ENCODE measurements around the gene ACTR10. TPM values are rescaled to one million over a fixed set of nuclear protein-coding genes. Genes with fewer than 3 reads are reported as not detected.
A peak's percentile ranks its signal among the peaks of the same experiment; 100 is the strongest.

Gene ACTR10
- total RNA-seq, 2 experiments from 2014 or later, result 31.2 to 32.3 TPM

GRCh38 chr14:58177125-58177524, 22.8 kb upstream of the ACTR10 start:
- DNase-seq (no peak), ATAC-seq (no peak)
- no peaks in the 10 kb centered on the region for H3K36me3 Mint-ChIP-seq (ENCODE audit: low read depth)
- ChIA-PET CTCF (no interaction called here), POLR2A (no interaction called here)
- peaks cover 14% of the 10 kb centered on the region for H3K27me3 Mint-ChIP-seq
- H3K4me3 Mint-ChIP-seq, result no peak overlapping the region
- no peak overlapping the region for H3K27ac Mint-ChIP-seq
- no peaks in the 10 kb centered on the region for H3K9me3 Mint-ChIP-seq (ENCODE audit: low read depth)
- H3K4me1 Mint-ChIP-seq, result no peaks in the 10 kb centered on the region
- intact Hi-C loops (cut with DNase I, micrococcal nuclease), result no loop called here

DNA sequence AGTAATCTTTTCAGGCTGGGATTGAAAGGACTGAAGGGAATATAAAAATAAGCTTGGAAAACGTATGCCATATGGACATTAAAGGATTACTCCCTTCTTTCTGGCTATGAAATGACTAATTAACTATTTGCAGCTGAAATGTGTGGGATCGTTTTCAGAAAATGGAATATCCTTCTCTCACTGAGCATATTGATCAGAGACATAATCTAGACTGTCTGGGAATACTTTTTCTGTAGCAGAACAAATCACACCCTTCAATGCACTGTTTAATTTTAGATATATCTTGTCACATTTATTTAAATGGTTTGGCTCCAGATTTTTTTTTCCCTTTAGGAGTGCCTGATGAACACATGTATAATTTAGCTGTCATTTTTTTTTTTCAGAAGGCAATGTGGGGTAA, 10.8 kb upstream of the ACTR10 start:
- Mint-ChIP-seq H3K4me1 (no peaks in the 10 kb centered on the region), H3K27me3 (peaks cover 11% of the 10 kb centered on the region), H3K36me3 (ENCODE audit: low read depth) (no peaks in the 10 kb centered on the region), H3K9me3 (ENCODE audit: low read depth) (no peaks in the 10 kb centered on the region), H3K27ac (no peak overlapping the region), H3K4me3 (no peak overlapping the region)
- intact Hi-C loops (cut with DNase I, micrococcal nuclease), result no loop called here
- POLR2A ChIA-PET, result no interaction called here
- ATAC-seq (no peak), DNase-seq (no peak)
- CTCF ChIA-PET, result no interaction called here

- H3K27me3 Mint-ChIP-seq, result peaks cover 4% of the 10 kb centered on the region
- intact Hi-C loops (cut with DNase I, micrococcal nuclease), result no loop called here
- DNase-seq, result no peak
These were observed 8.0 kb upstream of the ACTR10 start for GRCh38 chr14:58191763-58192601.

GRCh38 chr14:58193542-58193941, 6.4 kb upstream of the ACTR10 start:
- POLR2A ChIA-PET, result no interaction called here
- no peak overlapping the region for H3K4me3 Mint-ChIP-seq
- no peaks in the 10 kb centered on the region for H3K9me3 Mint-ChIP-seq (ENCODE audit: low read depth)
- peaks cover 14% of the 10 kb centered on the region for H3K4me1 Mint-ChIP-seq
- CTCF ChIA-PET, result interaction anchor here (0.6 kb wide), 1 partner anchor 121 kb away, joined by 3 read pairs; no protein-coding TSS in a partner anchor
- DNase-seq (no peak), ATAC-seq (no peak)
- no peak overlapping the region for H3K27ac Mint-ChIP-seq
- no peaks in the 10 kb centered on the region for H3K36me3 Mint-ChIP-seq (ENCODE audit: low read depth)
- peaks cover 2% of the 10 kb centered on the region for H3K27me3 Mint-ChIP-seq
- intact Hi-C loops (cut with DNase I, micrococcal nuclease), result no loop called here

More at GRCh38 chr14:58191763-58192601, 8.0 kb upstream of the ACTR10 start:
- ChIA-PET POLR2A (no interaction called here), CTCF (interaction anchor here (1.4 kb wide), 1 partner anchor 18 kb away, joined by 4 read pairs; no protein-coding TSS in a partner anchor)
- no peak for ATAC-seq
- H3K9me3 Mint-ChIP-seq (ENCODE audit: low read depth), result no peaks in the 10 kb centered on the region
- no peaks in the 10 kb centered on the region for H3K36me3 Mint-ChIP-seq (ENCODE audit: low read depth)
- H3K4me1 Mint-ChIP-seq, result peaks cover 3% of the 10 kb centered on the region
- H3K27ac Mint-ChIP-seq, result no peak overlapping the region
- no peak overlapping the region for H3K4me3 Mint-ChIP-seq

- no peaks in the 10 kb centered on the region for H3K9me3 Mint-ChIP-seq (ENCODE audit: low read depth)
- no peaks in the 10 kb centered on the region for H3K36me3 Mint-ChIP-seq (ENCODE audit: low read depth)
- intact Hi-C loops (cut with DNase I, micrococcal nuclease), result loop anchor here in 1 of 2 experiments (5.0 kb wide), 1 partner anchor 231 kb away; the partner anchor contains the start of genes KIAA0586 and TIMM9
- H3K4me3 Mint-ChIP-seq, result no peak overlapping the region
- ATAC-seq, result no peak
- H3K27ac Mint-ChIP-seq, result no peak overlapping the region
- ChIA-PET CTCF (interaction anchor here (0.6 kb wide), 1 partner anchor 132 kb away, joined by 3 read pairs; no protein-coding TSS in a partner anchor), POLR2A (no interaction called here)
- H3K4me1 Mint-ChIP-seq, result peaks cover 27% of the 10 kb centered on the region
- DNase-seq, result no peak
- no peaks in the 10 kb centered on the region for H3K27me3 Mint-ChIP-seq
These were observed 3.8 kb upstream of the ACTR10 start for GRCh38 chr14:58196198-58196597.

- Mint-ChIP-seq H3K36me3 (ENCODE audit: low read depth) (no peaks in the 10 kb centered on the region), H3K9me3 (ENCODE audit: low read depth) (no peaks in the 10 kb centered on the region), H3K27ac (no peak overlapping the region), H3K4me3 (no peak overlapping the region), H3K27me3 (no peaks in the 10 kb centered on the region), H3K4me1 (peaks cover 36% of the 10 kb centered on the region)
- CTCF ChIA-PET, result no interaction called here
- ATAC-seq (no peak), DNase-seq (no peak)
- POLR2A ChIA-PET, result no interaction called here
- intact Hi-C loops (cut with DNase I, micrococcal nuclease), result loop anchor here in 1 of 2 experiments (5.0 kb wide), 1 partner anchor 229 kb away; the partner anchor contains the start of genes KIAA0586 and TIMM9
These were observed 1.9 kb upstream of the ACTR10 start for GRCh38 chr14:58198086-58198485.

GRCh38 chr14:58200480-58200841, 512 bp downstream of the ACTR10 start:
- ATAC-seq, result peak; percentile 19
- CTCF ChIA-PET, result interaction anchor here (1.2 kb wide), 3 partner anchors 89 to 98 kb away, joined by 4 read pairs; partner anchors contain the start of gene ARID4A

DNA sequence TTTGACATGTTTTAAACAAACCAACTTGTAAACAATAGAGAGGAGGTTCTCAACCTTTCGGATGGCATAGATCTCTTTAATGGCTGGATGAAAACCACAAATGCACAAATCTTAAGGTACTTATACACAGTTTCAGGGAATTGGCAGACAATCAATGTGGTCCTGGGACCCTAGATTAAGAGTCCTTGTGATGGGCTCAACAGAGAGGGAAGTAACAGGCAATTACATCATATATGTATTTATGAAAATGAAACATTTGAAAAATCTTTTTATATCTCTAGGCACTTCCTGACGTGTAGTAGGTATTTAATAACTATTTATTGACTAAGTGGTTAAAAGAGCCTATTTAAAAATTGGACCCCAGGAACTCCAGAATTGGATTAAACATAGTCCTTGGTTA, 897 bp downstream of the ACTR10 start:
- DNase-seq (no peak), ATAC-seq (no peak)
- no peaks in the 10 kb centered on the region for H3K9me3 Mint-ChIP-seq (ENCODE audit: low read depth)
- peaks cover 5% of the 10 kb centered on the region for H3K36me3 Mint-ChIP-seq (ENCODE audit: low read depth)
- peak overlapping the region; percentile 97 for H3K4me3 Mint-ChIP-seq
- intact Hi-C loops (cut with DNase I, micrococcal nuclease), result loop anchor here (1.0 to 2.0 kb wide), 9 partner anchors 38 to 932 kb away; partner anchors contain the start of genes PSMA3 (in 2 of the 2), AP5M1 (in 1 of the 2), ARID4A (in 1 of the 2) and ARMH4 (in 1 of the 2)
- H3K27me3 Mint-ChIP-seq, result no peaks in the 10 kb centered on the region
- peak overlapping the region; percentile 92 for H3K27ac Mint-ChIP-seq
- peaks cover 38% of the 10 kb centered on the region for H3K4me1 Mint-ChIP-seq
- ChIA-PET POLR2A (interaction anchor here (2.2 kb wide), 1 partner anchor 97 kb away, joined by 13 read pairs; the partner anchor contains the start of gene ARID4A), CTCF (no interaction called here)

More at GRCh38 chr14:58200480-58200841, 512 bp downstream of the ACTR10 start:
- Mint-ChIP-seq H3K36me3 (ENCODE audit: low read depth) (peaks cover 5% of the 10 kb centered on the region), H3K9me3 (ENCODE audit: low read depth) (no peaks in the 10 kb centered on the region), H3K4me1 (peaks cover 38% of the 10 kb centered on the region), H3K27me3 (no peaks in the 10 kb centered on the region), H3K4me3 (peak overlapping the region; percentile 97), H3K27ac (peak overlapping the region; percentile 92)
- DNase-seq, result no peak
- POLR2A ChIA-PET, result interaction anchor here (2.2 kb wide), 1 partner anchor 98 kb away, joined by 13 read pairs; the partner anchor contains the start of gene ARID4A
- intact Hi-C loops (cut with DNase I, micrococcal nuclease), result loop anchor here (1.0 to 2.0 kb wide), 9 partner anchors 39 to 932 kb away; partner anchors contain the start of genes PSMA3 (in 2 of the 2), AP5M1 (in 1 of the 2), ARID4A (in 1 of the 2) and ARMH4 (in 1 of the 2)

- CTCF ChIA-PET, result no interaction called here
- intact Hi-C loops (cut with DNase I, micrococcal nuclease), result no loop called here
These were observed 13.2 kb downstream of the ACTR10 start for GRCh38 chr14:58213176-58213575.

DNA sequence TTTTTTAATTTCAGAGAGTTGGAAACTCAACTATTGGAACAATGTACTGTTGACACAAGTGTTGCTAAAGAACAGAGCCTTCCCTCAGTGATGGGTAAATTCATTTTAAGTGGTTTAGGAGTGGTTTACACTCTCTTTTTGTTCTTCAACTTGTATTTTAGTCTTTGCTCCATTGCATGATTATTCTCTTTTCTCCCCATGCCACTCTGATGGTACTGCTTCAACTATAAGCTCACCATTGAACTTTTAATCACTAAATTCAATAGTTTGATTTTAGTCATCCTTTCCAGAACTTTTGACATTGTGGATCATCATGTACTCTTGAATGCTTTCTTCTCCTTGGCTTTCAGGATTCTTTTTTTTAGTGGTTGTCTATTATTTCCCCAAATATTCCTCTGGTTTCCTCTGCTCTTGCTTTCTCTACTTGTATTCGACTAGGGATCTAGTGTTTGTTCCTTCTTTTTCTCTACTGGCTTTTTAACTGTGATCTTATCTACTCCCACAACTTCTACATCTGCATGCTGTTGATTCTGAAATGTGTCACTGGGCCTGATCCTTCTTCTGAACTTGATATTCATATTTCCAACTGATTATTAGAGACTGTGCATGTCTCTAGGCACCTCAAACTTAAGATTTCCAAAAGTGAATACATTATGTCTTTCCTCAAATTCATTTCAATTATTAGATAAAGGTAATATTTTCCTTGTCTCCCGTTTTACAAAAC, 15.4 kb downstream of the ACTR10 start:
- peaks cover 6% of the 10 kb centered on the region for H3K4me1 Mint-ChIP-seq
- ChIA-PET POLR2A (no interaction called here), CTCF (interaction anchor here (1.1 kb wide), 1 partner anchor 18 kb away, joined by 3 read pairs; no protein-coding TSS in a partner anchor)
- no peak overlapping the region for H3K4me3 Mint-ChIP-seq
- H3K27me3 Mint-ChIP-seq, result no peaks in the 10 kb centered on the region
- intact Hi-C loops (cut with DNase I, micrococcal nuclease), result no loop called here
- ATAC-seq, result peak; percentile 69
- no peak for DNase-seq
- no peaks in the 10 kb centered on the region for H3K9me3 Mint-ChIP-seq (ENCODE audit: low read depth)
- peaks cover 23% of the 10 kb centered on the region for H3K36me3 Mint-ChIP-seq (ENCODE audit: low read depth)
- peak overlapping the region; percentile 49 for H3K27ac Mint-ChIP-seq

More at GRCh38 chr14:58213176-58213575, 13.2 kb downstream of the ACTR10 start:
- Mint-ChIP-seq H3K36me3 (ENCODE audit: low read depth) (peaks cover 25% of the 10 kb centered on the region), H3K9me3 (ENCODE audit: low read depth) (no peaks in the 10 kb centered on the region), H3K4me1 (peaks cover 6% of the 10 kb centered on the region), H3K27ac (no peak overlapping the region), H3K27me3 (no peaks in the 10 kb centered on the region), H3K4me3 (no peak overlapping the region)
- POLR2A ChIA-PET, result no interaction called here
- no peak for DNase-seq
- no peak for ATAC-seq

- Mint-ChIP-seq H3K27ac (peak overlapping the region; percentile 10), H3K27me3 (no peaks in the 10 kb centered on the region), H3K36me3 (ENCODE audit: low read depth) (peaks cover 21% of the 10 kb centered on the region), H3K4me3 (no peak overlapping the region), H3K4me1 (peaks cover 6% of the 10 kb centered on the region), H3K9me3 (ENCODE audit: low read depth) (no peaks in the 10 kb centered on the region)
- DNase-seq, result no peak
- POLR2A ChIA-PET, result no interaction called here
- no peak for ATAC-seq
- intact Hi-C loops (cut with DNase I, micrococcal nuclease), result no loop called here
- CTCF ChIA-PET, result no interaction called here
These were observed 16.6 kb downstream of the ACTR10 start for GRCh38 chr14:58216544-58216943.
